HEK293 (cell line): ENCODE results near the gene SCGB1C1.

Source experiments
- CTCF ChIA-PET: fragments of 350-600 bp; formaldehyde crosslinking; extraction: SDS; loops from one replicate; lab custom pipeline; 2021; ENCODE audit warnings: antibody characterized with exemption; lab: Yijun Ruan, JAX
- POLR2A ChIA-PET: fragments of 300-600 bp; formaldehyde crosslinking; extraction: SDS; loops from one replicate; lab custom pipeline; 2020; ENCODE audit warnings: antibody characterized with exemption, inconsistent platforms; lab: Yijun Ruan, JAX
- H3K27ac ChIP-seq: fragments of 200-500 bp; sonication (Bioruptor generic); 2 replicates; pipeline ENCODE4 v1.5.1; 2014; ENCODE audit warnings: low read depth, low read length, control low read depth, inconsistent platforms; ENCODE audit errors: extremely low read depth
- H3K36me3 ChIP-seq, 2 experiments: fragments of 200-500 bp in 1 of 2; sonication (Bioruptor generic) in 1 of 2; 1 replicate in 1 of 2; 2 replicates in 1 of 2; pipeline ENCODE4 v1.5.1; 2014 to 2017; ENCODE audit warnings: inconsistent platforms in 2 of 2, low read length in 2 of 2; ENCODE audit not compliant: control insufficient read depth in 2 of 2, insufficient read depth in 1 of 2
- H3K4me1 ChIP-seq: fragments of 200-500 bp; sonication (Bioruptor generic); 2 replicates; pipeline ENCODE4 v1.5.1; 2014; ENCODE audit warnings: mild to moderate bottlenecking, low read length, inconsistent platforms; ENCODE audit not compliant: control insufficient read depth, insufficient read depth
- H3K4me3 ChIP-seq: 2 replicates; pipeline ENCODE4 v1.5.1; 2011; ENCODE audit warnings: low read depth, mild to moderate bottlenecking, control low read depth, low read length, moderate library complexity
- H3K9me3 ChIP-seq: fragments of 200-500 bp; sonication (Bioruptor generic); 2 replicates; pipeline ENCODE4 v1.5.1; 2014; ENCODE audit warnings: low read depth, low read length, inconsistent platforms; ENCODE audit not compliant: control insufficient read depth, insufficient read depth
- HOXA7 ChIP-seq: sonication (generic); formaldehyde crosslinking; IDR thresholded peaks from 2 replicates; pipeline ENCODE4 v1.8.1; 2022; ENCODE audit warnings: missing genetic modification reagents, borderline replicate concordance
- KLF16 ChIP-seq: fragments of 450-650 bp; formaldehyde crosslinking; IDR thresholded peaks from 2 replicates; pipeline ENCODE4 v1.5.1; 2017; ENCODE audit warnings: missing biosample characterization, missing genetic modification characterization
- OVOL3 ChIP-seq: fragments of 450-650 bp; formaldehyde crosslinking; IDR thresholded peaks from 2 replicates; pipeline ENCODE4 v1.5.1; 2016; ENCODE audit warnings: missing biosample characterization, missing genetic modification characterization
- SCRT2 ChIP-seq: fragments of 450-650 bp; formaldehyde crosslinking; IDR thresholded peaks from 2 replicates; pipeline ENCODE4 v1.5.1; 2016; ENCODE audit warnings: missing biosample characterization, missing genetic modification characterization
- TCF7L2 ChIP-seq: IDR thresholded peaks from 2 replicates; pipeline ENCODE4 v1.6.1; 2011; ENCODE audit warnings: low read depth, mild to moderate bottlenecking, inconsistent platforms, low read length, moderate library complexity, borderline replicate concordance
- TRIM28 ChIP-seq: IDR thresholded peaks from 2 replicates; pipeline ENCODE4 v1.6.1; 2011; ENCODE audit warnings: low read length, control low read depth, borderline replicate concordance
- ZFHX2 ChIP-seq: fragments of 450-650 bp; formaldehyde crosslinking; conservative IDR thresholded peaks from 2 replicates; pipeline ENCODE4 v1.5.1; 2016; ENCODE audit warnings: missing biosample characterization, missing genetic modification characterization
- ZFP69B ChIP-seq: fragments of 450-650 bp; formaldehyde crosslinking; IDR thresholded peaks from 2 replicates; pipeline ENCODE4 v1.5.1; 2016; ENCODE audit warnings: missing biosample characterization, missing genetic modification characterization
- ZNF132 ChIP-seq: fragments of 450-650 bp; formaldehyde crosslinking; IDR thresholded peaks from 2 replicates; pipeline ENCODE4 v1.5.1; 2017; ENCODE audit warnings: missing biosample characterization, missing genetic modification characterization, borderline replicate concordance
- ZNF138 ChIP-seq: fragments of 450-650 bp; formaldehyde crosslinking; IDR thresholded peaks from 2 replicates; pipeline ENCODE4 v1.5.1; 2016; ENCODE audit warnings: missing biosample characterization, missing genetic modification characterization, borderline replicate concordance
- ZNF221 ChIP-seq: fragments of 450-650 bp; formaldehyde crosslinking; IDR thresholded peaks from 2 replicates; pipeline ENCODE4 v1.5.1; 2017; ENCODE audit warnings: missing biosample characterization, missing genetic modification characterization, borderline replicate concordance
- ZNF354C ChIP-seq: fragments of 450-650 bp; formaldehyde crosslinking; IDR thresholded peaks from 2 replicates; pipeline ENCODE4 v1.5.1; 2016; ENCODE audit warnings: missing biosample characterization, missing genetic modification characterization, low read depth, borderline replicate concordance
- ZNF391 ChIP-seq: fragments of 450-650 bp; formaldehyde crosslinking; IDR thresholded peaks from 2 replicates; pipeline ENCODE4 v1.5.1; 2016; ENCODE audit warnings: low read depth, missing biosample characterization, missing genetic modification characterization, borderline replicate concordance
- ZNF426 ChIP-seq: fragments of 450-650 bp; formaldehyde crosslinking; IDR thresholded peaks from 2 replicates; pipeline ENCODE4 v1.5.1; 2017; ENCODE audit warnings: missing biosample characterization, missing genetic modification characterization, mild to moderate bottlenecking, inconsistent platforms, moderate library complexity
- ZNF624 ChIP-seq: fragments of 450-650 bp; formaldehyde crosslinking; IDR thresholded peaks from 2 replicates; pipeline ENCODE4 v1.5.1; 2017; ENCODE audit warnings: missing biosample characterization, missing genetic modification characterization
- ZNF670 ChIP-seq: fragments of 450-650 bp; formaldehyde crosslinking; IDR thresholded peaks from 2 replicates; pipeline ENCODE4 v1.5.1; 2016; ENCODE audit warnings: missing biosample characterization, missing genetic modification characterization, low read depth
- ZNF677 ChIP-seq: fragments of 450-650 bp; IDR thresholded peaks from 2 replicates; pipeline ENCODE4 v1.5.0; 2018; ENCODE audit warnings: missing biosample characterization, mild to moderate bottlenecking, missing genetic modification characterization, moderate library complexity
- TF ChIP-seq, protein P1 (sequence below): fragments of 450-650 bp; formaldehyde crosslinking; IDR thresholded peaks from 2 replicates; pipeline ENCODE4 v1.5.1; 2017; ENCODE audit warnings: missing biosample characterization, missing genetic modification characterization
- TF ChIP-seq, protein P2 (sequence below): sonication (generic); formaldehyde crosslinking; IDR thresholded peaks from 2 replicates; pipeline ENCODE4 v1.8.1; 2022; ENCODE audit warnings: mild to moderate bottlenecking, moderate library complexity, missing genetic modification reagents
- TF ChIP-seq, protein P3 (sequence below): fragments of 450-650 bp; formaldehyde crosslinking; IDR thresholded peaks from 2 replicates; pipeline ENCODE4 v1.5.1; 2016; ENCODE audit warnings: missing biosample characterization, missing genetic modification characterization
- TF ChIP-seq, protein P4 (sequence below): fragments of 450-650 bp; formaldehyde crosslinking; IDR thresholded peaks from 2 replicates; pipeline ENCODE4 v1.5.1; 2016; ENCODE audit warnings: missing biosample characterization, missing genetic modification characterization
- TF ChIP-seq, protein P5 (sequence below): fragments of 450-650 bp; formaldehyde crosslinking; IDR thresholded peaks from 2 replicates; pipeline ENCODE4 v1.5.1; 2016; ENCODE audit warnings: missing biosample characterization, missing genetic modification characterization

Gene SCGB1C1

DNA sequence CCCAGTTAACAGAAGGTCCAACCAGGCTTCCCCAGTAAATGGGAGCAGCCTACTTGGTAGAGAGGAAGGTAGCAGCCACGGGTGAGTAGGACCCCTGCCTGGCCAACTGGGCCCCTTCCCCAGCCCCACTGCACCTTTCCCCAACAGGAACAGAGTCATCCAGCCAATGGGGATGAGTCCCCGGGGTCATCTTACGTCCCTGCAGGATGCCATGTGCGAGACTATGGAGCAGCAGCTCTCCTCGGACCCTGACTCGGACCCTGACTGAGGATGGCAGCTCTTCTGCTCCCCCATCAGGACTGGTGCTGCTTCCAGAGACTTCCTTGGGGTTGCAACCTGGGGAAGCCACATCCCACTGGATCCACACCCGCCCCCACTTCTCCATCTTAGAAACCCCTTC, 21.2 kb downstream of the SCGB1C1 start (continued):
- TF ChIP-seq, protein P1, sequence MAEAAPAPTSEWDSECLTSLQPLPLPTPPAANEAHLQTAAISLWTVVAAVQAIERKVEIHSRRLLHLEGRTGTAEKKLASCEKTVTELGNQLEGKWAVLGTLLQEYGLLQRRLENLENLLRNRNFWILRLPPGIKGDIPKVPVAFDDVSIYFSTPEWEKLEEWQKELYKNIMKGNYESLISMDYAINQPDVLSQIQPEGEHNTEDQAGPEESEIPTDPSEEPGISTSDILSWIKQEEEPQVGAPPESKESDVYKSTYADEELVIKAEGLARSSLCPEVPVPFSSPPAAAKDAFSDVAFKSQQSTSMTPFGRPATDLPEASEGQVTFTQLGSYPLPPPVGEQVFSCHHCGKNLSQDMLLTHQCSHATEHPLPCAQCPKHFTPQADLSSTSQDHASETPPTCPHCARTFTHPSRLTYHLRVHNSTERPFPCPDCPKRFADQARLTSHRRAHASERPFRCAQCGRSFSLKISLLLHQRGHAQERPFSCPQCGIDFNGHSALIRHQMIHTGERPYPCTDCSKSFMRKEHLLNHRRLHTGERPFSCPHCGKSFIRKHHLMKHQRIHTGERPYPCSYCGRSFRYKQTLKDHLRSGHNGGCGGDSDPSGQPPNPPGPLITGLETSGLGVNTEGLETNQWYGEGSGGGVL, result no peak
- TF ChIP-seq ZNF670 (tag by site-specific recombination), result no peak
- no peak for TF ChIP-seq OVOL3
- no peak for TF ChIP-seq ZFHX2
- no peak for TF ChIP-seq ZNF624 (tag by site-specific recombination)
- no peak for TF ChIP-seq ZNF132 (tag by site-specific recombination)
- TF ChIP-seq, all 188 proteins: peak for 0

DNA sequence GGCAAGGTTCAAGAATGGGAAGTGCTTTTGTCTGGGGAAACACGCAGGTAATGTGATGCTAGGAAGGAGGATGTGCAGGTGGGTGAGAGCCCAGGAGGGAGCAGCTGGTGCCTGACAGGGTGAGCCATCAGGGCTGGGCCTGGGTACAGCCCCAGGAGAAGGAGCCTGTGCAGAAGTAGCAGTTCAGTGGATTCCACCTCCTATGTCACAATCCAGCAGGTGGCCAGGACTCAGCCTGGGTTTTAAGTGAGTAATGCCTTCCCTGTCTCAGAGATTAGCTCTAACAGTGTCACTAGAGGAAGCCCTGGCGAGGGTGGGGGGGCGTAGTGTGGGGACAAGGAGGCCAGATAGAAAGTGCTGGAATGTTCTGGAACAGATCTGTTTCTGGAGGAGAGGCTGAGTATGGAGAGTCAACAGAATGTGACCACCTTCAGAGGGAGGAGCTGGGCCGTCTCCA, 22.7 kb downstream of the SCGB1C1 start:
- no peak overlapping the region for H3K27ac ChIP-seq
- ChIA-PET CTCF (interaction anchor here (1.6 kb wide), 1 partner anchor 35 kb away, joined by 10 read pairs; no protein-coding TSS in a partner anchor), POLR2A (interaction anchor here (0.6 to 2.7 kb wide), 3 partner anchors 8 to 588 kb away, joined by 3 to 22 read pairs (median 3); partner anchors contain the start of genes BET1L and RIC8A)
- no peak overlapping the region for H3K4me3 ChIP-seq
- no peaks in the 10 kb centered on the region for H3K9me3 ChIP-seq
- TF ChIP-seq, protein P2, sequence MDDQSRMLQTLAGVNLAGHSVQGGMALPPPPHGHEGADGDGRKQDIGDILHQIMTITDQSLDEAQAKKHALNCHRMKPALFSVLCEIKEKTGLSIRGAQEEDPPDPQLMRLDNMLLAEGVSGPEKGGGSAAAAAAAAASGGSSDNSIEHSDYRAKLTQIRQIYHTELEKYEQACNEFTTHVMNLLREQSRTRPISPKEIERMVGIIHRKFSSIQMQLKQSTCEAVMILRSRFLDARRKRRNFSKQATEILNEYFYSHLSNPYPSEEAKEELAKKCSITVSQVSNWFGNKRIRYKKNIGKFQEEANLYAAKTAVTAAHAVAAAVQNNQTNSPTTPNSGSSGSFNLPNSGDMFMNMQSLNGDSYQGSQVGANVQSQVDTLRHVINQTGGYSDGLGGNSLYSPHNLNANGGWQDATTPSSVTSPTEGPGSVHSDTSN (CRISPR knock-in tag), result no peak
- no peak for TF ChIP-seq OVOL3
- no peak for TF ChIP-seq TRIM28
- TF ChIP-seq ZNF221 (tag by site-specific recombination), result no peak
- TF ChIP-seq, protein P3, sequence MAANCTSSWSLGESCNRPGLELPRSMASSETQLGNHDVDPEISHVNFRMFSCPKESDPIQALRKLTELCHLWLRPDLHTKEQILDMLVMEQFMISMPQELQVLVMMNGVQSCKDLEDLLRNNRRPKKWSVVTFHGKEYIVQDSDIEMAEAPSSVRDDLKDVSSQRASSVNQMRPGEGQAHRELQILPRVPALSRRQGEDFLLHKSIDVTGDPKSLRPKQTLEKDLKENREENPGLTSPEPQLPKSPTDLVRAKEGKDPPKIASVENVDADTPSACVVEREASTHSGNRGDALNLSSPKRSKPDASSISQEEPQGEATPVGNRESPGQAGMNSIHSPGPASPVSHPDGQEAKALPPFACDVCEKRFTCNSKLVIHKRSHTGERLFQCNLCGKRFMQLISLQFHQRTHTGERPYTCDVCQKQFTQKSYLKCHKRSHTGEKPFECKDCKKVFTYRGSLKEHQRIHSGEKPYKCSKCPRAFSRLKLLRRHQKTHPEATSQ (tag by site-specific recombination), result no peak
- TF ChIP-seq, protein P4, sequence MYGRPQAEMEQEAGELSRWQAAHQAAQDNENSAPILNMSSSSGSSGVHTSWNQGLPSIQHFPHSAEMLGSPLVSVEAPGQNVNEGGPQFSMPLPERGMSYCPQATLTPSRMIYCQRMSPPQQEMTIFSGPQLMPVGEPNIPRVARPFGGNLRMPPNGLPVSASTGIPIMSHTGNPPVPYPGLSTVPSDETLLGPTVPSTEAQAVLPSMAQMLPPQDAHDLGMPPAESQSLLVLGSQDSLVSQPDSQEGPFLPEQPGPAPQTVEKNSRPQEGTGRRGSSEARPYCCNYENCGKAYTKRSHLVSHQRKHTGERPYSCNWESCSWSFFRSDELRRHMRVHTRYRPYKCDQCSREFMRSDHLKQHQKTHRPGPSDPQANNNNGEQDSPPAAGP (tag by site-specific recombination), result no peak
- TF ChIP-seq SCRT2, result 0 out of 2 replicates have a peak, but pooled peaks have one; percentile 18
- no peaks in the 10 kb centered on the region for H3K4me1 ChIP-seq
- H3K36me3 ChIP-seq, result peaks cover 0 to 81% of the 10 kb centered on the region in 2 experiments; a peak in 1 of 3 replicates

DNA sequence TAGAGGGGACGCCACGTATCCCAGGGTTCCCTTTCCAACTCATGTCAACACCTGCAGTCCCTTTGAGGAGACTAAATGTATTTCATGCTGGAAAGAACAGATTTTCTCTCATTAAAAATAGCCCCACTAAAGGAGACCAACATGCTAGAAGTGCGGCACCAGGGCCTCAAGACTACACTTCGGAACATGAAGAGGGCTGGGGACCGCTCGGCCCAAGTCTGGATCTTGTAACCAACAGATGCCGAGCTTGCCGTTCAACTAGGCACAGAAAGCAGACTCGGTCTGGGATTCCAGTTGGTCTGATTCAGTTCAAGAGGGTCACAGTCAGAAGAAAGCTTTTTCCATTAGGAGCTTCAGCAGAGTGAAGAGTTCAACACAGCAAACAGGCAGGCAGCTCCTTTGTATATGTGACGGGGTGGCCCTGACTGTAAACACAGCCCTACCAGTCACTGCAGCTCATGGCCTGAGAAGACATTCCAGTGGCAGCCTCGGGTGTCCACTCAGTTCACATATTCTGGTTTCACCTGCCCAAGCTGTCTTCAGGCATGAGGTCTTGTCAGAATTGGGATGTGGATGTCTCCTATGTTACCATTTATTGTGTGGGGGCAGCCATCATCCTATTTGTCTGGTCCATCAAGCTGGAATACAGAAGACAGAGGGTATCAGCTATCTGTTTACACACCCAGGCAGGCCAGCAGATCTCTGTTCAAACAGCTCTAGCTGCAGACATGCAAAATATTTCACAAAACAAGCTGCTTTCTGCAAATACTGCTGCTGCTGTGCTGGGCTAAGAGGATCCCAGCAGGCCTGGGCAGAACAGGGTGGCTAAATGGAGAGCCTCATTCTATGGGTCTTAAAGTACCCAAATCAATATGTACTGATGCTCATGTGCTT, 23.4 kb downstream of the SCGB1C1 start:
- Histone ChIP-seq H3K4me1 (no peaks in the 10 kb centered on the region), H3K36me3 (peaks cover 0 to 73% of the 10 kb centered on the region in 2 experiments; a peak in 1 of 3 replicates), H3K27ac (no peak overlapping the region), H3K4me3 (no peak overlapping the region), H3K9me3 (no peaks in the 10 kb centered on the region)
- POLR2A ChIA-PET, result interaction anchor here (0.6 to 2.7 kb wide), 5 partner anchors 9 to 588 kb away, joined by 3 to 22 read pairs (median 3); partner anchors contain the start of genes BET1L and RIC8A
- CTCF ChIA-PET, result interaction anchor here (1.0 to 1.6 kb wide), 2 partner anchors 19 to 34 kb away, joined by 3 to 10 read pairs; no protein-coding TSS in a partner anchor
- no peak for TF ChIP-seq TCF7L2
- no peak for TF ChIP-seq ZNF426 (tag by site-specific recombination)
- TF ChIP-seq ZFHX2, result no peak
- TF ChIP-seq ZNF391 (tag by site-specific recombination), result no peak
- TF ChIP-seq, protein P1, result no peak
- TF ChIP-seq SCRT2, result no peak
- TF ChIP-seq KLF16 (tag by site-specific recombination), result no peak
- no peak for TF ChIP-seq ZNF354C (tag by site-specific recombination)
- TF ChIP-seq, protein P5, sequence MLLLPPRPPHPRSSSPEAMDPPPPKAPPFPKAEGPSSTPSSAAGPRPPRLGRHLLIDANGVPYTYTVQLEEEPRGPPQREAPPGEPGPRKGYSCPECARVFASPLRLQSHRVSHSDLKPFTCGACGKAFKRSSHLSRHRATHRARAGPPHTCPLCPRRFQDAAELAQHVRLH (tag by site-specific recombination), result no peak
- TF ChIP-seq HOXA7, result no peak
- no peak for TF ChIP-seq ZNF138
- no peak for TF ChIP-seq ZFP69B
- no peak for TF ChIP-seq ZNF677 (tag by site-specific recombination)
